NCI-H146 treated with DMSO at 0.1 percent for 48 hours (cell line): ENCODE data around the gene ABTB2.

Source experiments
- DNase-seq: peaks from one replicate; lab custom pipeline; 2025; ENCODE audit not compliant: unreplicated experiment; lab: John Stamatoyannopoulos, UW

Gene ABTB2

GRCh38 chr11:34296412-34296811 lies 61.4 kb downstream of the ABTB2 start:
- DNase-seq: no peak

DNA sequence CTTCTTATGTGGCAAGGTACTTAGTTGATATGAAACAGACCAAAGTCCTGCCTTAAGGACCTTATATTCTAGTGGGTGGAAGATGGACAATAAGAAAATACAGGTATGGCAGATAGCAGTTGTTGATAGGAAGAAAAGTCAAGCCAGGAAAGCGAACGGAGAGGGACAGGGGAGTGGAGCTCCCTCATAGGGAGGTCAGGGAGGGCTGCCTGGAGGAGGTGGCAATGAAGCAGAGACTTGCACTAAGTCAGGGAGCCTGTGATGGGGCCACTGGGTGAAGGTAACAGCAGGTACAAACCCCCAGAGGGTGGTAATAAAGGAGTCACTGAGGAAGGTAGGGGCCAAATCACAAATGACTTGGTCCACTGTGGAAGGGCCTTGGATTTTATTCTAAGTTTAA lies 65.3 kb downstream of the ABTB2 start:
- no peak for DNase-seq

- no peak for DNase-seq
Observed at GRCh38 chr11:34292111-34292510, 65.7 kb downstream of the ABTB2 start.

DNA sequence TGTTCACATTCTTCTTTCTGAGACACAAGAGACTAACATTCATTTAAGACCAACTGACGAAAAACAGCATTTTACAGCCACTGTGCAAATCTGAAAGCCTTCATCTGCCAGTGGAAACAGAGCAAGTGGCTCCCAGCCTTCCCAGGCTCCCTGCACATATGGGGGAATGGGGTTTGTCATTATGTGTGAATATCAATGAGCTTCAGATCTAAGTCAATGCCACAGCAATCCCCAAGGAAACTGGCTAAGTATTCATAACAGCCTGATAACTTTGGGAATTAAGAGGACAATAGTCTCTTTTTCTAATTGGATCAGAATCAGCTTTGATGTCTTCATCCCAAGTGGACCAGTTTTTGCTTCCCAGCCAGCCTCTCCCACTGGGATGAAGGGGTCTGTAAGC lies 66.9 kb downstream of the ABTB2 start:
- DNase-seq: no peak

DNA sequence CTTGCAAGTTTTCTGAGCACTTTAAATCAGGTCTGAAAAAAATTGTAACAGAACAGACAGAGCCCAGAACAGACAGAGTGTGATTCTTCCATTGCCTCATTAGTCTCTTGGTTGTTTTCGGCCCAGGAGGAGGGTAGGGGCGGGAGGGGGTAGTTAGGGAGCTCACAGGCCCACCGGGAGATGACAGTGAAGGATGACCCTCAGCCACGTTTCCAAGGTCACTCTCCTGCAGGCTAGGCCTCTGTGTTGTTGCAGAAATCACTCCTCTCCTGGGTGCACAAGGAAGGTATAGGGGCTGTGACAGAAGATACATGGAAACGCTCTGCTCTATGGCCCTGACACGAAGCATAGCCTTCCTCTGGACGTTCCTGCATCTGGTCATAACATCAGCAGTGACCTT lies 69.3 kb downstream of the ABTB2 start:
- no peak for DNase-seq

DNA sequence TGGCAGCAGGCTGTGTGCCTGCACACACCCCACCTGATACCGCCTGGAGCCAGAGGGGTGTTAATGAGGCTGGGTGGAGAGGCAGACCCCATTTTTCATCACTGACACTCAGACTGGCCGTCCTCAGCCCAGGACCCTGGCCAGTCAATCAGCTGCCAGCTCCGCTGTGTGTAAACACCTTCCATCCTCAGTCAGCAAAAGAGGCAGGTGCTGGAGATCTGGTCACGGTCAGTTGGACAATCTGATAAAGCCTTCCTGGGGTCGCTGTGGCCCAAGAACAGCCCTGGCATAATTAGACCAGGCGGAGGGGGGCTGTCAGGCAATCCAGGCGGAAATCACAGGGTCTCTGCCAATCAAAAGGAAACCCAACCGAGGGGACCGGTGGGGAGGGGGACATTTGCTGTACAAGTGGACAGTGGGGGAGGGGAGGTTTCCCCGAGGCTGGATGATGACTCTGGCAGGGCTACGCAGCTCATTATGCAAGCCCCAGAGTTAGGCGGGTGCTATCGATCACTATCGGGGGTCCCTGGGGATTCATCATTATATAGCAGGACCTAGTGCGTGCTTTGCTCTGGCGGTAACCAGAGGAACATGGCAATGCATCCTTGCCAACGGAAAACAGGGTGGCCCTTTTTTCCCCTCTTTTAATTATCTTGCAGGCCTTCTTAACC lies 72.9 kb downstream of the ABTB2 start:
- DNase-seq: peak; percentile 93

- DNase-seq: peak; percentile 63
Observed at GRCh38 chr11:34284156-34284555, 73.7 kb downstream of the ABTB2 start.

- no peak for DNase-seq
Observed at GRCh38 chr11:34280945-34281872, 76.6 kb downstream of the ABTB2 start.

GRCh38 chr11:34278693-34279297 lies 79.0 kb downstream of the ABTB2 start:
- no peak for DNase-seq

- DNase-seq: no peak
Observed at GRCh38 chr11:34278175-34278574, 79.6 kb downstream of the ABTB2 start.

- no peak for DNase-seq
Observed at GRCh38 chr11:34277171-34277570, 80.6 kb downstream of the ABTB2 start.

- DNase-seq: no peak
Observed at GRCh38 chr11:34276352-34276864, 81.4 kb downstream of the ABTB2 start.

GRCh38 chr11:34275486-34275885 lies 82.3 kb downstream of the ABTB2 start:
- DNase-seq: no peak

GRCh38 chr11:34274712-34275398 lies 83.0 kb downstream of the ABTB2 start:
- no peak for DNase-seq

DNA sequence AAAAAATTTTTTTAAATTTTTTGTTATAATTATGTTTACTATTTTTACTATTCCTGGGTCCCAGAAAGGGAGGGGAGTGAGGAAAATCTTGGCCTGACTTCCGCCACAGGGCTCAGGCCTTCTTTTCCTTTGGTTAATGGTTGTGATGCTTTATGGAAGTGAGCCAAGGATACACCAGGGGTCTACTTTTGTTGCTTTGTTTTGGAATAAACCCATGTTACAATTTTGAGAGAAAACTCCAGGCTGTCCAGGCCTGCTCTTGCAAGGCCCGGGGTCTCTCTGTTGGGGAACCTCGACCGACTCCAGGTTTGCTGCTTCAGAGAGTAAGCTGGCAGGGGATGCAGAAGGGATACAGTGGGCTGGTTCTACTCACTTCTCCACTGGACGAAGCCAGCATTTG lies 84.7 kb downstream of the ABTB2 start:
- DNase-seq: no peak

DNA sequence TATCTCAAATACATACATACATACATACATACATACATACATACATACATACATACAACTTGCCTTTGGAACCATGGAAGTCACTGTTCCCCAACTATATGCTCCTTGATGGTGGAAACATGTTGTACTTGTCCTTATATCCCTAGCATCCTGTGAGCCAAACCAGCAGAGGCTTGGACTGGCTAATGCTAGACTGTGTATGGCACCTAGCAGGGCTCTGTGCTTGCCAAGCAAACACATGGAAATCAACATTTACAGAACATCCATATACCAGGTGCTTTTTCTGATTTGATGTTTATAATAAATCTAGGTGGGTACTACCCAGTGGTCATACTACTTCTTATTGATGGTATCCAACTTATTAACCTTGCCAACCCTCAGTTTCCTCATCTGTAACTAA lies 86.1 kb downstream of the ABTB2 start:
- DNase-seq: no peak

DNA sequence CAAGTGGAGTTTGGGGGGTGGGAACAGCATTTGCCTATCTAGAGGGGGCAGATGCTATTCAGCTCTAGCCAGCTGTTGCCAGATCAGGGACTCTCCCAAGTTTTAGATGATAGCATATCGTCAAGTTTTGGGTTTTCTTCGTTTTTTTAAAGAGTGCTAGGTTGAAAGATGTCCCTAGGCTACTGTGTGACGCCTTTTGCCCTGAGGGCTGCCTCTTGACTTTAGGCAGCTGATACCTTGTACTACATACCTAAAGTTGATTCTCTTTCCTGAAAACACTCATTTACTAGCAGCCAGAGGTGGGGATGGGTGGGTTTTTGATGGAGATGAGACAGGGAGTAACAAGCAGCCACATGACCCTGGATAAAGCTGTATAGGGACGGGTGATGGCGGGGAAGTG lies 87.1 kb downstream of the ABTB2 start:
- no peak for DNase-seq

DNA sequence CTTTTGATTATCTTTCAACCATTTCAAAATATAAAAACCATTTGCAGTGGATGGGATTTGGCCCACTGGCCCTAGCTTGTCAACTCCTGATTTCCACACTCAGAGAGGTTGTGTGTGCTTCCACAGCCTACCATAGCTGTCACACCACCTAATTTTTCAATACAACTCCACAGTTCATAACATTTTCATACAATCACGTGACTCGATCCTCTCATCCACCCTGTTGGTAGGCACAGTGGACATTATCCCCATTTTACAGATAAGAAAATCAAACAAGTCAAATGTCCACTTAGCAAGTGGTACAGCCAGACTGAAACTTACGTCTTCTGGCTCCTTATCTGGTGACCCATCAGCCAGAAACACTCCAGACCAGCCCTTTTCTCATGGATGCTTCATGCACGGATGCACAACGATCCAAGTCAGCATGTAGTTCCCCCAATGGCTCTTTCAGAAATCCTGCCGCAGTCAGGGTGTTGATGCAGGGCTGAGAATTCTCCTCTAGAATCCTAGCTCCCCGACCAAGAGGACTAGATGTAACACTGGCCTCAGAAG lies 88.0 kb downstream of the ABTB2 start:
- no peak for DNase-seq

DNA sequence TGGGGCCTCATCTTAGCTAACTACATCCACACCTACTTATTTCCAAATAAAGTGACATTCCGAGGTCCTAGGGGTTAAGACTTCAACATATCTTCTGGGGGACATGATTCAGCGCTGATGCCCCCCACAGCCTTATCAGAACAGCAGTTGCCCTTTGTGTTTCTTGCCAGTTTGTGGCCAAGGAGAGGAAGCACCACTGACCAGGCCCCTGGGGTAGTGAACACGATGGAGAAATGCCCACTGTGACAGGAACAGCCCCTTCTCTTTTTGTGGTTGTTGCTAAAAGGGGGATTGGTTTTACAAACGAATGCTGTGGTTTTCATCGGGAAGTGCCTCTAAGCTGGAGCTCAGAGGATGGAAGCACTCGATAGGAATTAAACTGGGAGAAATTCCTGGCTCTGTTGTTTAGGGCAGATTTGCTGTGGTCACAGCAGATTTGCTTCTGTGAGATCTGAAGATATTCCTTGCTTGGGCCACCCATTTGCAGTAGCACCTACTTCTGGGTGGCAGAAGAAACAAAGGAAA lies 88.8 kb downstream of the ABTB2 start:
- no peak for DNase-seq

DNA sequence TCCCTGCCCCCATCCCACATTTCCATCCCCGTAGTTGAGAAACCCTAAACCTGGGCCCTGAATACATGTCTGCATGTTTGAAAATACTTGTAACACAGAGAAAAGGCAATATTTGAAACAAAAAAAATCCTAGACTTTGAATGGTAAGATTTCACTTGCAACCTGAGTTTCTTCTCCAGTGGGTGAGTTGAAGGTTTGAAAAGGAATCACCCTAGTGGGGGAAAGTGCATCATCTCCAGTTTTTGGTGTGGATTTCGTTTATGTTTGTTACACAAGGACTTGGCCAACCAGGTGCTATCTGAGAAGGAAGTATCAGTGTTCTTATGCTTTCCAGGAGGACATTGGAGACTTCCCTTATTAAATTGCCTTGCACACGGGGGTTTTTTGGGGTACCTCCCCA lies 90.4 kb downstream of the ABTB2 start:
- no peak for DNase-seq

- no peak for DNase-seq
Observed at GRCh38 chr11:34267013-34267412, 90.8 kb downstream of the ABTB2 start.
